Pulmonary artery endothelial cell (primary cell): ENCODE data around the gene EXOSC5. TPM values are rescaled to one million over a fixed set of nuclear protein-coding genes. Genes with fewer than 3 reads are reported as not detected.
"Not testable (repeated sequence)": the region's sequence is repeated elsewhere in the genome, so short reads cannot be mapped to it uniquely, and the experiment has no call there.

Experiments
- DNase-seq: peaks from one replicate; pipeline ENCODE4 v3.0.0-alpha.2; 2011; ENCODE audit warnings: low read depth, low spot score
- total RNA-seq: library from RNA; depleted of rRNA; stranded (reverse); fragments of >200 nt; gene quantifications from 2 replicates; pipeline ENCODE4 v1.2.3, GENCODE V29; 2014

Gene EXOSC5
- total RNA-seq, 1 donor from 2014 or later, result 15.7 TPM

DNA sequence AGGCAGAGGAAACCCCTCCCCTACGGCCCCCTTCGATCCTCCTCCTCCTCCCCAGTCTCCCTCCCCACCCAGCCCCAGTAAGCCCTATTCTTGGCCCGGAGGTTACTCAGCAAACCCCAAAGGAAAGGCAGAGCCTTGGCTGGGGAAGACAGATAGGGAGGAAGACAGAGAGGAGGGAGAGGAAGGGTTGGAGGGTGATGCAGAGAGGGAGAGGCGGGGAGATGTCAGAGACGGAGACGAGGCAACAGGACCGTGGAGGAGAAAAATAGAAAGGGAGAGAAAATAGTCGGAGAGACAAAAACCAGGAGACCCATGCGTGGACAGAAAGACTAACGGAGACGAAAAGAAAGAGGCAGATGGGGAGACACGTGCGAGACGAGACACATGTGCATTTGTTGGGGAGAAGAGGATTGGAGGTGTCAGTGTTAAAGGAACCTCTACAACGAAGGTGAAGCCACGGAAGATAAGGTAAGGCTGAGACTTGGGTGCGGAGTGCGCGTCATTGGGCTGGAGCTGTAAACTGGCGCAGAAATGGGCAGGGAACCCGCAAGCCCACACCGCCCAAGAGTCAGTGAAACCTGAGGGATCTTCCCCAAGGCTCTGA lies 46.3 kb downstream of the EXOSC5 start:
- no peak for DNase-seq

DNA sequence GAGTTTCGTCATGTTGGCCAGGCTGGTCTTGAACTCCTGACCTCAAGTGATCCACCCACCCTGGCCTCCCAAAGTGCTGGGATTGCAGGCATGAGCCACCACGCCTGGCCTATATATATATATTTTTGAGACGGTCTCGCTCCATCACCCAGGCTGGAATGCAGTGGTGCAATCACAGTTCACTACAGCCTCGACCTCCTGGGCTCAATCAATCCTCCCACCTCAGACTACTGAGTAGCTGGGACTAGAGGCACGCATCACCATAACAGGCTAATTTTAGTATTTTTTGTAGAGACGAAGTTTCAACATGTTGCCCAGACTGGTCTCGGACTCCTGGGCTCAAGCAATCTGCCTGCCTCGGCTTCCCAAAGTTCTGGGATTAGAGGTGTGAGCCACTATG lies 50.2 kb downstream of the EXOSC5 start:
- not testable (repeated sequence) for DNase-seq

DNA sequence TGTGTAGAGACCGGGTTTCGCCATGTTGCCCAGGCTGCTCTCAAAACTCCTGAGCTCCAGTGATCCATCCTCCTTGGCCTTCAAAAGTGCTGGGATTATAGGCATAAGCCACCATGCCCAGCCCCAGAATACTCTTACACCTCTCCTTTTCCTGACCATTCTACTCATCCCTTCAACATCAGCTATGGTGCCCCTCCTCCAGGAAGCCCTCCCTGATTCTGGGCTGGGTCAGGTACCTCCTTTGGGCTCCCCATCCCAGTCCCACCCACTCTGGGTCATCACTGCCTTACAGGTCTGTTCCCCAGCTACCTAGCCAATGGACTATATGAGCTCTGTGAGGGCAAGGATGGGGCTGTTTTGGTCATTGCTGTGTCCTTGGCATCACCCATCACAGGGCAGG lies 53.0 kb downstream of the EXOSC5 start:
- no peak for DNase-seq

DNA sequence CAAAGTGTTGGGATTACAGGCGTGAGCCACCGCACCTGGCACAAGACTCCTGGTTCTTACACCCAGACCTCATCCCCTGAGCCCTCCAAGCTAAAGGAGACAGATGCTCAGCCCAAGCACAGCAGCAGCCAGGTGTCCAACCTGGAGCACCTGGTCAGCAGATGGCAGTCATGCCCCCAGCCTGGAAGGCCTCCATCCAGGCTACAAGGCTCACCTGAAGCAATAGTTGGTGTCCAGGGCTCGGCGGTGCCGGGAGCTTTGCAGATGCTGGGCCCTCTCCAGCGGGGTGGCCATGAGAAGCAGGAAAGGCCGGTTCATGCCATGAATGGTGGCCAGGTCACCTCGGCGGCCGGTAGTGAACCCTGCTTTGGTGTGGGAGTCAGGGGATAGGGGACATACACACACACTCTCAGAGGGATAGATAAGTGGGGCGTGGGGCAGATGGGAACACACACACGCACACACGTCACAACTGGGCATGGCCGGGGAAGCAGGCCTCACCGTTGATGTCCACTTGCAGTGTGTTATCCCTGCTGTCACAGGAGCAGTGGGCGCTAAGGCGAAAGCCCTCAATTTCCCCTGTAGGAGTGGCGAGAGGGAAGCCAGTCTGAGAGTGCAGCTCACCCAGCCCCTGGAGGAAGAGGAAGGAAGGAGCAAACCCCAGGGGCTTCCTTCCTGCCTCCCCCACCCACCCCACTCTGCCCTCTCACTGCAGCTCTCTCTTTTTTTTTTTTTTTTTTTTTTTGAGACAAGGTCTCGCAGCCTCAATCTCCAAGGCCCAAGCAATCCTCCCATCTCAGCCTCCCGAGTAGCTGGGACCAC lies 55.3 kb downstream of the EXOSC5 start:
- DNase-seq, result no peak

DNA sequence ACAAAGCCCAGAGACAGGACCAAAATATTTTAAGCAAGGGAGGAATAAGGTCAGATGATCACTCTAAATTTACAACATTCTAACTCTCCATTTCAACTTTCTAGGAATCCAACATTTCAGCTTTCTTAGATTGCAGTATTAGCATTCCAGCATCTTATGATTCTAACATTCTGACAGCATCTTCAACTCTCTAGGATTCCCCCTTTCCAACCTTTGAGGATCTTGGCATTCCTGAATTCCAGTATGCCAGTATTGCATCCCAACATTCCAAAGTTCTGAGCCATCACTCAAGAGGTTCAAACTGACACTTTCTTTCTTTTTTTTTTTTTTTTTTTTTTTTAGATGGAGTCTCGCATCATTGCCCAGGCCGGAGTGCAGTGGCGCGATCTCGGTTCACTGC lies 57.2 kb downstream of the EXOSC5 start:
- DNase-seq, result no peak

Other genes with a start within 250 kb of the EXOSC5 start
- under 0.01 and 0.32 TPM in 2 replicates for gene CYP2S1, start 204.1 kb downstream of the EXOSC5 start, total RNA-seq
- gene AXL, start 178.1 kb downstream of the EXOSC5 start, total RNA-seq, result 177 and 238 TPM in 2 replicates
- gene HNRNPUL1, start 133.0 kb downstream of the EXOSC5 start, total RNA-seq, result 76.9 and 85.7 TPM in 2 replicates
- gene CCDC97, start 87.2 kb downstream of the EXOSC5 start, total RNA-seq, result 6.1 and 9.1 TPM in 2 replicates
- 18.2 and 18.9 TPM in 2 replicates for gene TGFB1, start 43.4 kb downstream of the EXOSC5 start, total RNA-seq
- 7.4 and 10.4 TPM in 2 replicates for gene B9D2, start 33.2 kb downstream of the EXOSC5 start, total RNA-seq
- gene TMEM91, start 20.8 kb downstream of the EXOSC5 start, total RNA-seq, result 5.2 and 8.1 TPM in 2 replicates
- 33.8 and 74.5 TPM in 2 replicates for gene BCKDHA, start 459 bp upstream of the EXOSC5 start, total RNA-seq
- gene B3GNT8, start 30.0 kb upstream of the EXOSC5 start, total RNA-seq, result 2.1 and 2.7 TPM in 2 replicates
- 54.1 and 56.2 TPM in 2 replicates for gene DMAC2, start 42.6 kb upstream of the EXOSC5 start, total RNA-seq
- gene ERICH4, start 45.8 kb upstream of the EXOSC5 start, total RNA-seq, result not detected in 2 replicates
- gene CEACAM21, start 178.8 kb upstream of the EXOSC5 start, total RNA-seq, result 0.11 and 0.73 TPM in 2 replicates
- not detected in 2 replicates for gene CEACAM4, start 229.7 kb upstream of the EXOSC5 start, total RNA-seq